H9 (cell line): ENCODE measurements around the gene TERB1. TPM values are rescaled to one million over a fixed set of nuclear protein-coding genes. Genes with fewer than 3 reads are reported as not detected.

Experiments
- DNase-seq: peaks from one replicate; pipeline ENCODE4 v3.0.0-alpha.2; 2017
- H2AFZ ChIP-seq: one replicate; pipeline ENCODE4 v1.6.1; 2013; ENCODE audit warnings: mild to moderate bottlenecking, low read length, control low read depth, moderate library complexity
- H2AK5ac ChIP-seq: 2 replicates; pipeline ENCODE4 v1.6.1; 2013; ENCODE audit warnings: low read length, control low read depth, mixed read lengths; ENCODE audit not compliant: insufficient read length
- H2BK120ac ChIP-seq: one replicate; pipeline ENCODE4 v1.6.1; 2013; ENCODE audit warnings: low read depth, mild to moderate bottlenecking, low read length, control low read depth, inconsistent platforms; ENCODE audit not compliant: poor library complexity, severe bottlenecking
- H2BK12ac ChIP-seq: 2 replicates; pipeline ENCODE4 v1.6.1; 2013; ENCODE audit warnings: low read length, control low read depth, mixed read lengths, low read depth; ENCODE audit not compliant: insufficient read length
- H2BK15ac ChIP-seq: 2 replicates; pipeline ENCODE4 v1.6.1; 2013; ENCODE audit warnings: low read depth, low read length, control low read depth
- H2BK20ac ChIP-seq: one replicate; pipeline ENCODE4 v1.6.1; 2013; ENCODE audit warnings: low read depth, mild to moderate bottlenecking, low read length, control low read depth, inconsistent platforms; ENCODE audit not compliant: poor library complexity, severe bottlenecking
- H2BK5ac ChIP-seq: 2 replicates; pipeline ENCODE4 v1.6.1; 2013; ENCODE audit warnings: low read length, control low read depth, mixed read lengths; ENCODE audit not compliant: insufficient read length
- H3K14ac ChIP-seq: 2 replicates; pipeline ENCODE4 v1.6.1; 2013; ENCODE audit warnings: low read length, control low read depth; ENCODE audit not compliant: insufficient read depth
- H3K18ac ChIP-seq: 2 replicates; pipeline ENCODE4 v1.6.1; 2013; ENCODE audit warnings: low read depth, mild to moderate bottlenecking, mixed read lengths, low read length, control low read depth; ENCODE audit not compliant: insufficient read length
- H3K23ac ChIP-seq: 2 replicates; pipeline ENCODE4 v1.6.1; 2013; ENCODE audit warnings: low read length, control low read depth, mixed read lengths, low read depth; ENCODE audit not compliant: insufficient read length
- H3K23me2 ChIP-seq: 2 replicates; pipeline ENCODE4 v1.6.1; 2013; ENCODE audit warnings: low read depth, mild to moderate bottlenecking, mixed read lengths, low read length, control low read depth; ENCODE audit not compliant: insufficient read length, poor library complexity, severe bottlenecking
- H3K27ac ChIP-seq: 2 replicates; pipeline ENCODE4 v1.5.1; 2013; ENCODE audit warnings: low read length, control low read depth, mixed read lengths, low read depth; ENCODE audit not compliant: insufficient read length
- H3K27me3 ChIP-seq: 2 replicates; pipeline ENCODE4 v1.6.1; 2013; ENCODE audit warnings: low read length, control low read depth, inconsistent platforms; ENCODE audit not compliant: insufficient read depth
- H3K4ac ChIP-seq: 2 replicates; pipeline ENCODE4 v1.6.1; 2013; ENCODE audit warnings: low read depth, mild to moderate bottlenecking, control low read depth, inconsistent platforms, low read length, moderate library complexity
- H3K4me1 ChIP-seq: 2 replicates; pipeline ENCODE4 v1.6.1; 2013; ENCODE audit warnings: low read length, control low read depth, inconsistent platforms; ENCODE audit not compliant: insufficient read depth
- H3K4me2 ChIP-seq: 2 replicates; pipeline ENCODE4 v1.6.1; 2013; ENCODE audit warnings: low read length, control low read depth, mixed read lengths; ENCODE audit not compliant: insufficient read length, insufficient read depth
- H3K56ac ChIP-seq: 2 replicates; pipeline ENCODE4 v1.6.1; 2013; ENCODE audit warnings: low read depth, mild to moderate bottlenecking, mixed read lengths, low read length, control low read depth; ENCODE audit not compliant: insufficient read length
- H3K79me1 ChIP-seq: 2 replicates; pipeline ENCODE4 v1.6.1; 2013; ENCODE audit warnings: low read depth, mild to moderate bottlenecking, moderate library complexity, low read length, control low read depth, inconsistent platforms; ENCODE audit not compliant: insufficient read depth, poor library complexity, severe bottlenecking
- H3K79me2 ChIP-seq: 2 replicates; pipeline ENCODE4 v1.6.1; 2013; ENCODE audit warnings: low read length, control low read depth, inconsistent platforms; ENCODE audit not compliant: insufficient read depth
- H3K9ac ChIP-seq: 2 replicates; pipeline ENCODE4 v1.6.1; 2013; ENCODE audit warnings: low read length, control low read depth, mixed read lengths; ENCODE audit not compliant: insufficient read length; ENCODE audit errors: extremely low read depth
- H3K9me3 ChIP-seq: one replicate; pipeline ENCODE4 v1.6.1; 2013; ENCODE audit warnings: low read depth, low read length, inconsistent platforms; ENCODE audit not compliant: control insufficient read depth
- H3T11ph ChIP-seq: one replicate; pipeline ENCODE4 v1.6.1; 2013; ENCODE audit warnings: mild to moderate bottlenecking, low read length, control low read depth, inconsistent platforms
- H4K20me1 ChIP-seq: one replicate; pipeline ENCODE4 v1.6.1; 2013; ENCODE audit not compliant: control insufficient read depth, insufficient read length, insufficient read depth
- H4K5ac ChIP-seq: 2 replicates; pipeline ENCODE4 v1.6.1; 2013; ENCODE audit warnings: low read depth, mild to moderate bottlenecking, mixed read lengths, low read length, control low read depth; ENCODE audit not compliant: insufficient read length
- H4K8ac ChIP-seq: replicated peaks from 2 replicates; pipeline ENCODE4 v1.6.1; 2013; ENCODE audit warnings: low read length, control low read depth, mixed read lengths, low read depth; ENCODE audit not compliant: insufficient read length
- H4K91ac ChIP-seq: 2 replicates; pipeline ENCODE4 v1.6.1; 2013; ENCODE audit warnings: low read depth, mild to moderate bottlenecking, moderate library complexity, mixed read lengths, low read length, control low read depth; ENCODE audit not compliant: insufficient read length
- H3K27ac Mint-ChIP-seq, 3 experiments: 2 replicates in 2 of 3; 3 replicates in 1 of 3; pipeline ENCODE4 v1.8.0; 2020 to 2021; ENCODE audit warnings: mixed read lengths in 3 of 3, mild to moderate bottlenecking in 1 of 3, moderate library complexity in 1 of 3
- H3K27me3 Mint-ChIP-seq: 2 replicates; pipeline ENCODE4 v1.8.0; 2021; ENCODE audit warnings: low read depth, mild to moderate bottlenecking, moderate library complexity, mixed read lengths
- H3K36me3 Mint-ChIP-seq, 3 experiments: 2 replicates in 2 of 3; 3 replicates in 1 of 3; pipeline ENCODE4 v1.8.0; 2020 to 2021; ENCODE audit warnings: low read depth in 3 of 3, mixed read lengths in 3 of 3; ENCODE audit not compliant: insufficient read depth in 1 of 3
- H3K4me1 Mint-ChIP-seq, 2 experiments: 2 replicates each; pipeline ENCODE4 v1.8.0; 2020; ENCODE audit warnings: mixed read lengths in 2 of 2
- H3K4me3 Mint-ChIP-seq, 2 experiments: 2 replicates in 1 of 2; 3 replicates in 1 of 2; pipeline ENCODE4 v1.8.0; 2020 to 2021; ENCODE audit warnings: mild to moderate bottlenecking in 2 of 2, mixed read lengths in 2 of 2, moderate library complexity in 1 of 2
- H3K9me3 Mint-ChIP-seq, 2 experiments: 2 replicates in 1 of 2; 3 replicates in 1 of 2; pipeline ENCODE4 v1.8.0; 2020; ENCODE audit warnings: mild to moderate bottlenecking in 2 of 2, mixed read lengths in 2 of 2, moderate library complexity in 1 of 2
- WGBS: extraction: QIAGEN DNeasy Blood & Tissue Kit; methylation state at CpG from one replicate; pipeline ENCODE4 v1.1.7; 2013; ENCODE audit warnings: missing lambda C conversion rate, low lambda C conversion rate, mixed read lengths; ENCODE audit not compliant: insufficient read length; ENCODE audit errors: extremely low coverage; 5-methylcytosine and 5-hydroxymethylcytosine counted together
- total RNA-seq: library from RNA; stranded (reverse); gene quantifications from 2 replicates; pipeline ENCODE4 v1.2.1, GENCODE V29; 2021
- TF ChIP-seq, protein P1 (sequence below): fragments of 200-600 bp; sonication (generic); conservative IDR thresholded peaks from 3 replicates; pipeline ENCODE4 v1.8.0; 2021; ENCODE audit warnings: antibody characterized with exemption, mild to moderate bottlenecking

Gene TERB1
- total RNA-seq, 1 experiment from 2014 or later = not detected

DNA sequence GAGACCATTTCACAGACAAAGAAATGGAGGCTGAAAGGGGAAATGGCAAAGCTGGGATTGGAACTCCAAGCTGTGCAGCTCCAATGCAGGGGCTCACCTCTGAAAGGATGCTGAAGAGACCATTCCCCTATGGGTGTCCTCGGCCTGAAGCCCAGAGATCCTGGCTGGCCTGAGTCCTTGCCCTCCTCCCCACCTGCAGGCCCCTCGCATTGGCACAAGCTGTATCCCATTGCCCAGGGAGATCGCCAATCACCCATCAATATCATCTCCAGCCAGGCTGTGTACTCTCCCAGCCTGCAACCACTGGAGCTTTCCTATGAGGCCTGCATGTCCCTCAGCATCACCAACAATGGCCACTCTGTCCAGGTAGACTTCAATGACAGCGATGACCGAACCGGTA, 45.4 kb upstream of the TERB1 start:
- no CpG with 5 or more reads among the region's 6 CpGs for WGBS
- TF ChIP-seq, protein P1, sequence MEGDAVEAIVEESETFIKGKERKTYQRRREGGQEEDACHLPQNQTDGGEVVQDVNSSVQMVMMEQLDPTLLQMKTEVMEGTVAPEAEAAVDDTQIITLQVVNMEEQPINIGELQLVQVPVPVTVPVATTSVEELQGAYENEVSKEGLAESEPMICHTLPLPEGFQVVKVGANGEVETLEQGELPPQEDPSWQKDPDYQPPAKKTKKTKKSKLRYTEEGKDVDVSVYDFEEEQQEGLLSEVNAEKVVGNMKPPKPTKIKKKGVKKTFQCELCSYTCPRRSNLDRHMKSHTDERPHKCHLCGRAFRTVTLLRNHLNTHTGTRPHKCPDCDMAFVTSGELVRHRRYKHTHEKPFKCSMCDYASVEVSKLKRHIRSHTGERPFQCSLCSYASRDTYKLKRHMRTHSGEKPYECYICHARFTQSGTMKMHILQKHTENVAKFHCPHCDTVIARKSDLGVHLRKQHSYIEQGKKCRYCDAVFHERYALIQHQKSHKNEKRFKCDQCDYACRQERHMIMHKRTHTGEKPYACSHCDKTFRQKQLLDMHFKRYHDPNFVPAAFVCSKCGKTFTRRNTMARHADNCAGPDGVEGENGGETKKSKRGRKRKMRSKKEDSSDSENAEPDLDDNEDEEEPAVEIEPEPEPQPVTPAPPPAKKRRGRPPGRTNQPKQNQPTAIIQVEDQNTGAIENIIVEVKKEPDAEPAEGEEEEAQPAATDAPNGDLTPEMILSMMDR = no peak

More for the DNA sequence above, 45.4 kb upstream of the TERB1 start:
- H3K9ac ChIP-seq = no peak overlapping the region
- Mint-ChIP-seq H3K4me3 (no peak overlapping the region), H3K27me3 (peaks cover 72% of the 10 kb centered on the region), H3K4me1 (peaks cover 2 to 16% of the 10 kb centered on the region in 2 experiments; a peak in 3 of 4 replicates), H3K27ac (no peak overlapping the region), H3K36me3 (no peaks in the 10 kb centered on the region; a peak in 1 of 7 replicates), H3K9me3 (no peaks in the 10 kb centered on the region)
- no peak overlapping the region for H4K8ac ChIP-seq
- H2AK5ac ChIP-seq = no peak overlapping the region
- no peak overlapping the region for H2AFZ ChIP-seq
- no peaks in the 10 kb centered on the region for H3K79me2 ChIP-seq
- H4K91ac ChIP-seq = no peak overlapping the region
- H3K27ac ChIP-seq = no peak overlapping the region
- H3K9me3 ChIP-seq = no peaks in the 10 kb centered on the region
- H3K27me3 ChIP-seq = peaks cover 17% of the 10 kb centered on the region
- no peaks in the 10 kb centered on the region for H4K20me1 ChIP-seq
- H4K5ac ChIP-seq = no peak overlapping the region
- no peak overlapping the region for H3K4ac ChIP-seq
- H2BK20ac ChIP-seq = no peak overlapping the region
- H3K56ac ChIP-seq = no peak overlapping the region
- no peak overlapping the region for H2BK5ac ChIP-seq
- no peak overlapping the region for H3K4me2 ChIP-seq
- no peak overlapping the region for H3K18ac ChIP-seq
- H3K23ac ChIP-seq = no peak overlapping the region
- H2BK15ac ChIP-seq = no peak overlapping the region
- H3K4me1 ChIP-seq = no peaks in the 10 kb centered on the region; the same call in 1 of the 2 replicates
- no peak for DNase-seq
- H2BK120ac ChIP-seq = no peak overlapping the region
- H3K23me2 ChIP-seq = peaks cover 13% of the 10 kb centered on the region
- H3K79me1 ChIP-seq = no peaks in the 10 kb centered on the region
- no peak overlapping the region for H3T11ph ChIP-seq
- no peak overlapping the region for H2BK12ac ChIP-seq
- no peak overlapping the region for H3K14ac ChIP-seq
